HG03159 (cell line): ENCODE measurements around the gene CD44.

ENCODE experiments used
- ATAC-seq: cut with Tn5 transposase; IDR thresholded peaks from one replicate; pipeline ENCODE4 v1.9.1; 2021; ENCODE audit warnings: mild to moderate bottlenecking, moderate library complexity; ENCODE audit not compliant: unreplicated experiment

The CD44 gene

GRCh38 chr11:35250621-35251020 is 111.7 kb downstream of the CD44 start:
- no peak for ATAC-seq

DNA sequence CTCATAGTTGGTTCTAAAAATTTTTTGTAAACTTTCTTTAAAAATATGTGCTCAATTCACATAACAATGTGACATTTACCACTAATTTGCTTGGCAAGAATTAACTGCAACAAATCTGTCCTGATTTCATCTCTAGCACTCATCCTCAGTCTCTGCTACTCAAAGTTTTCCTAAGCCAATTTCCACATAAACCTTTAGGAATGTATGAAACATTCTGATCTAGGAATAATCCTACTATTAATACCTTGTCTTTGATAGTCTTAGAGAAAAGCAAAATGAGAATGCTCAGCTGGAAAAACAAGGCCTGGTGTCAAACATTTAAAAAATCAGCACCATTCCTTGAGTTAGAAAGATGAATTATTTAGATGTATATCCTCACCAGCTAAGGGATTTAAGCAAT is 114.3 kb downstream of the CD44 start:
- ATAC-seq, result no peak

DNA sequence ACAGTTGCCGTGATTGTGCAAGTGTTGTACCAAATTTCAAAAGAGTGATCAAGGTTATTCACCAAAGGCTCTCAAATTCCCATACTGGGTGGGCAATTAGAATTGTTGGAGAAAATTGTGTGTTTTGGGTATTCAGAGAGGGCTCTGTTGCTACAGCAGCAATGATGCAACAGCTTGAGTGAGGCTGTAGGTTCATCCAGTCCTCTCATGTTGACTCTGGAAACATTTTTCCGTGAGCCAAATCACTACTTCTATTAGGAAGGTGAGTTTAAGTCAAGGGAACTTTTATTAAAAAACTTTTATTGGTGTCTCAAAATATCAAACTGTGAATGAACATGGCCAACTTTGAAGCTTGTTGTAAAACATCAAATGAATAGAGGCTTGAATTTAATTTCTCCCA is 116.5 kb downstream of the CD44 start:
- ATAC-seq, result no peak

- ATAC-seq, result no peak
These were observed 117.3 kb downstream of the CD44 start for GRCh38 chr11:35256296-35256695.

GRCh38 chr11:35257281-35257680 is 118.3 kb downstream of the CD44 start:
- peak; percentile 100 for ATAC-seq

DNA sequence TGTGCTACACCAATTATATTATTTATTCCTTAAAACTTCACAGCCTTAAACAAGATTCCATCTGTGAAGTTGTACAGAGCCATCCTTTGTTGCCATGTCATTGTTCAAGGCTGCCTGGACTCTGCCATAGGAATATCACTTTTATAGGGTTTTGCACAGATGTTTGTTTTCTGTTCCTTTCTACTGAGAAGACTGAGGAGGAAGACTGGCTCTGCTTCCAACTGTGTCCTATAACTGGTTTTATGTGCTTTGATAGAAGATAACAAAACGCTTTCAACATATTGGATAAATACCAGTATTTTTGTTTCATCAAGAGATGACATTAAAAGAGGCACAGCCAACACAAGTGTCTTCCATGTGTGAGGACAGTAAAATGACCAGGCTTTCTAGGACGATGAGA is 120.6 kb downstream of the CD44 start:
- ATAC-seq, result no peak

GRCh38 chr11:35260342-35260985 is 121.5 kb downstream of the CD44 start:
- no peak for ATAC-seq

DNA sequence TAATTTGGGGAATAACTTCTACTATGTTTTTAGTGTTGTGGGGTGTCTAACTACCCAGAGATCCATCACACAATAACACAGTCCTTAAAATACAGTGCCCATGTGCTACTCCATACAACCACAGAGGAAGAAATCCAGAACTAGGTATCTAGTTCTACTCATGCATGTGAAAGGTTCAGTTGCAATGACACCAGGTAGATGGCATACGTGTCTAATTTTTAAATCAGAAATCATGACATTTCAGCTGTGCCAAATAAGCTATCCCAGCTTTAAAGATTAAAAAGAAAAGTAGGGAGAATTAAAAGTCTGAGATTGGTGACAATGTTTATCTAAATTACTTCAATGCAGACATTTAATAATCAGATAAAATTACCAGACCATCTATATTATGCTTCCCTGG is 122.2 kb downstream of the CD44 start:
- ATAC-seq, result no peak

GRCh38 chr11:35262056-35262455 is 123.1 kb downstream of the CD44 start:
- ATAC-seq, result no peak

DNA sequence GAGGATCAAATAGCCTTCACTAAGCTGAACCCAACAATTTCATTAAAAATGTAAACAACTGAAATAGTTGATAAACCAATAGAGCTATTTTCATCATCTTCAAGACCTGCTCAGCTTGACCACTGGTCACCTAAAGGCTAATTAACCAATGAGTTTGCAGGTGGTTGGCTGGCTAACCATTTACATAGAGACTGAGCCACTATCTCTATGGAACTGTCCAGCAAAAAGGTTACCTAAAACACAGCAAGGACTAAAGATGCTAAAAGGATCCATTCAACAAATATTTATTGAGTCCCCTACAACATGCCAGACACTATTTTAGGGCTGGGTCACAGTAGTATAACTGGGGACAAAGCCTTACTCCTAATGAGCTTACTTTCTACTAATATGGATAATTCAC is 123.8 kb downstream of the CD44 start:
- ATAC-seq, result no peak

DNA sequence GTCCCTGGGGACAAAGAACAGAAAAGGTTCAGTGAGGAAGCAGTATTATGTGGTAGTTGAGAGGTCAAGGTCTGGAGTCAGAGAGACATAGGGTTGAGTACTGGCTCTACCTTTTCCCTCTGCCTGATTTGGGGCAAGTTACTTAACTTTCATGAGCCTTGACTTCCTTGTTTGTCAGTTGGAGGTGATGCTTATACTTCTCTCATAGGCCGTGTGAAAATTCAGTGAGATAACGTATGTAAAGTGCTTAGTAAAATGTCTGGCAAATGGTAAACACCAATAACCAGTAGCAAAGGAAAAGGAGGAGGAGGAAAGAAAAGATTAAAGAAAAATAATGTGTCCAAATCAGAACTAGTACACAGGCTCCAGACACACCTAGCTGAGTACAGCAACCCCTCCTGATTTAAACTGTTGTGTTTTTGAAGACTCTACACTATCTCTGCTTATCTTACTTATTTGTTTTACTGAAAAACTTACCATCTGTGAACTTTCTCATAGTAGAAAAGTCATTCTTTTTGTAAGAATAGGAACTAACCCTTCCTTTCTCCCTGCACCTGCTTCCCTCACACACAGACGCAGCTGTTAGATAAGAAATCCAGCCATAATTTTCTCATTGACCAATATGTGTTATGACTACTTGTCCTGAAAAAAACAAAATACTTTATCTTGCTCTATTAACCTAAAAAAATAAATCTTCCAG is 126.9 kb downstream of the CD44 start:
- no peak for ATAC-seq

DNA sequence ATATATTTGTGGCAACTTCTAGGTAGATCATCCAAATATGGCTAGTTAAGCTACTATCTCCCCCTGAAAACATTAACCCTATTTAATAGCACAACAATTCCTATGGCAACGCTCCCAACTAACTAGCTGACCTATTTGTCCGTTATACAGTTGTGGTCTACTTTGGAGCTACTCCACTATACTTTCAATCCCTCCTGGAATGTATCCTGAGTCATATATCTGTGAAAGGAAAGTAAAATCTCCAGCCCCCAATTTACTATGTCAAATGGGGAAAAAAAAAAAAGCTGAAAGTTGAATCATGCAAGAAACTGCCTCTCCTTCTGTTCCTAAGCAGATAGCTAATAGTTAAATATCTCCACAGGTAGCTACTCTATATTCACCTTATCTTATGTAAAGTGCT is 128.5 kb downstream of the CD44 start:
- ATAC-seq, result no peak

DNA sequence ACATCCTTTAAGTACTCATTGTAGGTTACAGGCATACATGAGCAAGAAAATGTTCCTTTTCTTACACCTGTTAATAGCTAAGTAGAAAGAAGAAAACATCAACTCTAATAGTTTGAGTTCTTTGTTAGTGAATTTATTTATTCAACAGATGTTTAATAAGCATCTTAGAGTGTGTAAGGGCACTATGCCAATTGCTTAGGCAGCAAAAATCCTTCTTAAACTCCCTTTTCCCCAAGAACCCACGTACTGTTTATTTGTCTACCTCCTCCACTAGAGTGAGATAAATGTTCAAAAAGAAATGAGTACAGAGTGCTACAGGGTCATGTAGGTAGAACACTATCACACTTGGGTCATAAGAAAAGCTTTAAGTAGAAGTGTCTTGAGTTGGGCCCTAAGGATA is 131.4 kb downstream of the CD44 start:
- no peak for ATAC-seq

DNA sequence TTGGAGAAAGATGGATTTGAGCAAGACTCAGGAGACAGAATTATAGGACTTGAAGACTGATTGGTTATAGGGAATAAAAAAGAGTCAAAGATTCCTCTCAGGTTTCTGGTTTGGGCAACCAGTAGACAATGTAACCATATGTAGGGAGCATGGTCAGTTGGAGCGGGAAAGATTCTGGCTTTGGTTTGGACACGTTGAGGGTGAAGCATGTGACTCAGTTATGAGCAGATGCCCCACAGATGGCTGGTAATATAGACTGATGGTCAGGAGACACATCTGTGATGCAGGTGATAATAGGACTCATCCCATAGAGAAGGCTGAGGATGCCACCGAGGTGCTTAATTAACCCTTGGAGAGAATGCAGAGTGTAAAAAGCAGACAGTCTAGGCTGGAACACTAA is 132.1 kb downstream of the CD44 start:
- no peak for ATAC-seq

DNA sequence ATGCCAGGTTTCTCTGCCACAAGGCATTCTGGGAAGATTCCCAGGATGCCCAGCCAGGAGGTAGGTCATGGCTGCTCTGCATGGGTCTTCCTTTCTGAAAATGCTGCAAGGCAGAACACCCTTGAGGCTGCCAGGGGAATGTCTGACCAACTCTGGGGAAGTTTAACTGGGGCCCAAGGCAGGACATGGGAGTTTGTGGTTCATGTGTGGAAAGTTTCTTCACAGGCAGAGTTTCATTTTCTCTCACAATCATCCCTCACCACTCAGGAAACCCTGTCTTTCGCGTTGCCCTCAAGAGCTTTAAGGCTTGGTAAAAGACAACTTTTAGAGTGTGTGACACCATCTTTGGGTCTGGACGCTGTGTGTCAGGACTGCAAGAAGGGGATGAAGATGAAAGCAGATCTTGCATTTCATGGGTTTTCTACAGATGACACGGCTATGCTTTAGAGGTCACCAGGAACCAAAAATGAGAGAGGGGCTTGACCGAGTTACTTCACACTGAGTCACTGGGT is 133.5 kb downstream of the CD44 start:
- ATAC-seq, result peak; percentile 62

GRCh38 chr11:35274909-35275785 is 136.2 kb downstream of the CD44 start:
- ATAC-seq, result no peak

DNA sequence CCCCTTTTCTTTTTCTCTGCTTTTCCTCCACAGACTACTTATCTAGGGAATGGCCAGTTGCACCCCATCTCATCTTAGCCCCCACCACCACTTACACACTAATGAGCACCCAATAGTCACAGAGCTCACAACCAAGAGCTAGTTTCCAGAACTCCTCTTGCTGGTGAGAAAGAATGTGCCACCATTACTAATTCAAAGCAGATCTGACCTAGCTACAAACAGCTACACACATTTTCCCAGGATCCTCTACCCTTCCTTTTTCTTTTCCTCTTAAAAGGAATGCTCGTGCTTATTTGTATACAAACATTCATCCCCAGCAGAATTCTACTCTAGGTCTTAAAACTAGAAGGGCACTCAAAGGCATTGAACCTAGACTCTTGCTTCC is 136.8 kb downstream of the CD44 start:
- ATAC-seq, result no peak

GRCh38 chr11:35276396-35277145 is 137.6 kb downstream of the CD44 start:
- no peak for ATAC-seq

DNA sequence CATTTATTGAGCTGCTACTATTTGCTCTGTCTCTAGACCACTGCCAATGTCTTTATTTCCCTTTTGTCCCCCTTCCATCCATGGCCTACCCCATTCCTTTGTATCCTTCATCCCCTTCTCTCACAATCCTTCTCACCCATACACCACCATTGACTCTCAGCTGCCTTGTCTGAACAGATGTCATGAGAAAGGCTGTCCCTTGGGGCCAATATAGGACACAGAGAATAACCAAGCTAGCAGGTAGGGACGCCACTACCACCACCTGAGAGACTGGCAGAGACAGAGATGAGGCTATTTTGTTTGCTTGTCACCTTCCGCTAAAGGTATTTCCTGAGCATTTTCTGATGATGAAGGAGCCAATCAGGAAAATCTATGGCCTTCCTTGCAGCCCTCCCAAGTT is 138.9 kb downstream of the CD44 start:
- ATAC-seq, result no peak

DNA sequence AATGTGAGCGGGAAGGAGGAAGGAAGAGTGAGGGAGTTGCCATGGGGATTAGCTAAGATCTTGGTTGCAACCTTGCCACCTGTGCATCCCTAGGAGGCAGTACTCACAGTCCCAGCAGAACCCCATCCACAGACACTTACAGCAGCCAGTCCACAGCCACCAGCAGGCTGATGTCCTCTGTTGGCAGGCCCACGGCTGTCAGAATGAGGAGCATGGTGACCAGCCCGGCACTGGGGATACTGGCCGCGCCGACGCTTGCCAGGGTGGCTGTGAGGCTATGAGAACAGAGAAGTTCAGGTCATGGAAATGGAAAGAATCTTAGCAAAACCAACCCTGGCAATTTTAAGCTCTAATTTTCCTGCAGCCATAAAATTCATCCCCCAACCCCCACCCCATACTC is 141.8 kb downstream of the CD44 start:
- ATAC-seq, result no peak

DNA sequence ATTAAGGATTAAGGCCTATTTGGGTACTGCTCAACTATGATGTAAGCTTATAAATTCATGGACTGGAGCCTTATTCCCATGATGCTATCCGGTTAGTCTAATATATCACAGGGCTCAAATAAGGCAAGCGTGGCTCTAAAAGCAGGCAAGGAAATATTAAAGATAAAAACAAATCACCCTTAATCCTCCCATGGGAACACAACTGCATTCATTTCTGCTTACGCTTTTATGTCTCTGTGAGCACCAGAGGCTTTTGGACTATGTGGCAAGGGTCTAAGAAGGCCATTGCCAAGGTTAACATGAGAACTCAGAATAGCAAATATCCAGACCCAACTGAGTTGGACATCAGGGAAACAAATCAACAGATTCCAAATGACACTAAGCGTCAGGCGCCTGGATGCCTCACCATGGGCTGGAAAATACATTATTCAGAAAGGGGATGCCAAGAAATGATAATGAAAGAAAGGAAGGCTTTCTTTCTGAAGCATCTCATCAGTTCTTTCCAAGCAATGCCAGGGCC is 142.3 kb downstream of the CD44 start:
- no peak for ATAC-seq
